Globus pallidus (tissue), 1 donor: Measurements from ENCODE around the gene PARVA.
"Not testable (repeated sequence)": the region's sequence is repeated elsewhere in the genome, so short reads cannot be mapped to it uniquely, and the experiment has no call there.

ENCODE experiments used
- DNase-seq: peaks from one replicate; pipeline ENCODE4 v3.0.0-alpha.2; 2015; ENCODE audit warnings: low spot score

Gene PARVA

DNA sequence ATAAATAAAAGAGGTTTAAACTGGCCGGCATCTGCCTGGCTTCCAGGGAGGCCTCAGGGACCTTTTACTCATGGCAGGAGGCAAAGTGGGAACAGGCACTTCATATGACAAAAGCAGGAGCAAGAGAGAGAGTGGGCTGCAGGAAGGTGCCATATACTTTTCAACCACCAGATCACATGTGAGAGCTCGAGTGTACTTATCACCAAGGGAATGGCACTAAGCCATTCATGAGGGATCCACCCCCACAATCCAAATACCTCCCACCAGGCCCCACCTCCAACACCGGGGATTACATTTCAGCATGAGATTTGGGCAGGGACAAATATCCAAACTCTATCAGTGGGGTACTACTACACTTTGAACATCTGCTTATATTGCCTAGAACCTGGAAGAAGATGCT is 126.5 kb downstream of the PARVA start:
- no peak for DNase-seq

- DNase-seq: no peak
Measured at GRCh38 chr11:12505183-12505582, 127.8 kb downstream of the PARVA start.

- no peak for DNase-seq
Measured at GRCh38 chr11:12506404-12506921, 129.1 kb downstream of the PARVA start.

- DNase-seq: no peak
Measured at GRCh38 chr11:12507391-12507790, 130.0 kb downstream of the PARVA start.

- no peak for DNase-seq
Measured at GRCh38 chr11:12508151-12508751, 130.9 kb downstream of the PARVA start.

DNA sequence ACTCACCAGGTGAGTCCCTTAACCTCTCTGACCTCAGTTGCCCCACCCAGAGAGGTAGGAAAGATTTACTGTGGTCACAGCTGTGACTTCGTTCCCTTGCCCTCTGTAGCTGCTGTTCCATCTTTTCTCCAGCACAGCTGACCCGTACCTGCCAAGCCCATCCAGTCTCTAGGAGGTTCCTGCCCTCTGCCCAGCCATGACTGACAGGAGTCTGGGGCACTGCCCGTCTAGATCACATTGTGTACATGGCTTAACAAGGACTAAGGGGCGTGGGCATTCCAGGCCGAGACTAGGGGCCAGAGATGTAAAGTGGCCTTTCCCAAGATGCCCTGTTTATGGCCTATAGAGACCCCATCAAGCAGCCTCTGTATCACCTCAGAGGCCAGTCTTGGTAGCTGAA is 132.0 kb downstream of the PARVA start:
- no peak for DNase-seq

DNA sequence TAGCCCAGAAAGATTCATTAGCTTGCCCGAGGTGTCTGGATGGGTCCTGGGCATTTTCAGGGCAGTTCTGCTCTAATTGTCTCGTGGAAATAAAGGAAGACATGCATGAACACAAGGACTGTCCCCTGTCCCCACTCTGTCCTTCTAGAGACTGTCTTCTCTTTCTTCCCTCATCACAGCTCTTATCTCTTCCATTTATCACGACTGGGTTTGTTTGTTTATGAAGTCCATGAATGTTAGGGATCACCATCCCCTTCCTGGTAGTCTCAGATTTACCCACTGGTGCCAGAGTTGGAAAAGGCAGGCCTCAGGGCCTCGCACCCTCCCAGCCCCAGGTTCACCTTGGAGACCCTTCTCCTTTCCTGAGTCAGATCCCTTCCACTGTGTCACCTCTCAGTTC is 134.8 kb downstream of the PARVA start:
- no peak for DNase-seq

GRCh38 chr11:12512826-12513395 is 135.5 kb downstream of the PARVA start:
- no peak for DNase-seq

GRCh38 chr11:12516387-12517105 is 139.2 kb downstream of the PARVA start:
- DNase-seq: no peak

DNA sequence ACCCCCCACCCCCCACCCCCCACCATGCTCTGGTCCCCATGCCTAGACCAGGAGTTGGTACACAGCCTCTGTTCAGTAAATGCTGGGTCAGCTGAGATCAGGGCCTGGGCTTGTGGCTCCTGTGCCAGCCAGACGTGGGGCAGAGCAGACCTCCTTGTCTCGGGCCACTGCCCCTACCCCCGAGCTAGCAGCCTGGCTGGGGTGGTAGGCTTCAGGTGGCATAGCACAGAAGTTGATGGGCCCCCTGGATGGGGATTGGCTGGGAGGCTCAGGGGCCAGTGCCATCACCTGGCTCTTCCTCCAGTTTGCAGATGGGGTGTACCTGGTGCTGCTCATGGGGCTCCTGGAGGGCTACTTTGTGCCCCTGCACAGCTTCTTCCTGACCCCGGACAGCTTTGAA is 139.9 kb downstream of the PARVA start:
- no peak for DNase-seq

- no peak for DNase-seq
Measured at GRCh38 chr11:12517741-12518140, 140.4 kb downstream of the PARVA start.

DNA sequence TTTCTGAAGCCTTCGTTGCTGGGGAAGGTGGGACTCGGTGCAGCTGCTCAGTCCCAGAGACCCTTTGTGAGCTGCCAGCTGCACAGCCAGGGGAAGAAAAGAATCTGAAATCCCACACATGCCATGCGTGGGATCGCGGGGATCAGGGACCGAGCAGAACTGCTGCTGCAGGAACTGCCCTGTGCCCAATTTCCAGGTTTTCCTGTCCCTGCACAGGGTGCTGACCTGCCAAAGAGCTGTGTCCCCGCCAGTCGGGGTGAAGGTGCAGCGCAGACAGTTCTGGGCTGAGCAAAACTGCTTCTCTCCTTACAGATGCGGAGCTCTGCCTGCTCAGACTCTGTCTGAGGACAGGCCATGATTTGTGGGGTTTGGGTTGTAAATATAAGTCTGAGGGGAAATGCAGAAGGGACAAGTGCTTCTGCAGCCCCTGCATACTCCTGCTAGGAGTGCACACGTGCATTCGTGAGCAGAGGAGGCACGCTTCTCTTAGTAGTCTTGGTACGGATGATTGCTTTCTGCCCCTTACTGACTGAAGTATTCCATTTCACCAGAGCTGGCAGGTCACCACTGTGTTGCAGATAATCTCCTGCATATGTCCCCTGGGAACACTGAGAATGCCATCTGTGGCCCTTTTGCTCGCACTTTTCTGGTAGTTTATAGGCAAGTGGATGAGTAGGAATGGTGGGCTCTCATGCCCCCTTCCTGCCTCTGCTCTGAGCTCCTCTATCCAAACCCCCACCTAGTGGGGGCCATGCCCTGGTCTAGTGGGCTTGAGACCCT is 141.4 kb downstream of the PARVA start:
- DNase-seq: no peak

GRCh38 chr11:12520054-12520453 is 142.7 kb downstream of the PARVA start:
- DNase-seq: no peak

- not testable (repeated sequence) for DNase-seq
Measured at GRCh38 chr11:12520576-12520975, 143.2 kb downstream of the PARVA start.

- no peak for DNase-seq
Measured at GRCh38 chr11:12523180-12523924, 146.0 kb downstream of the PARVA start.

GRCh38 chr11:12524865-12525264 is 147.5 kb downstream of the PARVA start:
- no peak for DNase-seq

DNA sequence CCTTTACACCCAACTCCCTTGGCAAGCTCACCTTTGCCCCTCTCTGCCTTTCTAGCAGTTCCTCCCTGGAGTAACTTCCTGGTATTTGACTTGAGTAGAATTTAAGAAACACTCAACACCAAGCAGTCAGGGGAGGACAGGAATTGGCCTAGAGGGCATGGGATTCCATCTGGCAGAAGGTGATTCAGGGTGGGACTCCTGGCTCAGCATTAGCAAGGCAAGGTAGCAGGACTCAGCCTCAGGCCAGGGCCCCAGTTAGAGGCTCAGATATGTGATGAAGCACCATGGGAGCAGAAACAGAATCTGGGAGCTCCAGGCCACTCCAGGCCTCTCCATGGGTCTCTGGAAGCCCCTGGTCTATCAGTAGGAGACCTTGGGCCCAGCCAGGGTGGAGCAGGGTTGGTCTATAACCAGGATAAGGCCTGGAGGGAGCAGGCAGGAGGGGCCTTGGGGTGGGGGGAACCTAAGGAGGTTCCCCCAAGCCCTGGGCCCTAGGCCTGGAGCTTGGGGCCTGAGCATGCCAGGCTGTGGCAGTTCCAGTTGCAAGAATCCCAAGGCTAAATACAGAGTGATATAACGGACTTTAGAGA is 148.2 kb downstream of the PARVA start:
- no peak for DNase-seq

- DNase-seq: no peak
Measured at GRCh38 chr11:12526789-12527188, 149.4 kb downstream of the PARVA start.

DNA sequence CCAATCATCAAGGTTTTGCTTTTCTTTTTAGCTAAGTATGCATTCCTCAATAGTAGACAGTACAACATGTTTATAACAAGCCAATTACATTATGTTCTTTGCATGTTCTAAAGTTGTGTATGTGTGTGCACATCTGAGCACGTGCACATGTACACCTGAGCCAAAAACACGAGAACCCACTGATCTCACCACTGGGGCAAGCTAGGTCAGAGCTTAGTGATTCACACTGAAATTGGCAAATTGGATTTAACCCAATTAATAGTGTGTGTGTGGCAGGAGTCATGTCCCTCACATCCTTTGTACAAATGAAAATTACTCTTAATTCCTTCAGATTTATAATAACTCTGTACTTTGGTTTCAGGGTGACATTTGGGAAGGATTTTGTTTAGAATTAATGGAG is 151.1 kb downstream of the PARVA start:
- no peak for DNase-seq

- DNase-seq: no peak
Measured at GRCh38 chr11:12529041-12529440, 151.7 kb downstream of the PARVA start.

- DNase-seq: no peak
Measured at GRCh38 chr11:12529793-12530192, 152.4 kb downstream of the PARVA start.
